ENCODE measurements around the gene SLC8A1.

DNA sequence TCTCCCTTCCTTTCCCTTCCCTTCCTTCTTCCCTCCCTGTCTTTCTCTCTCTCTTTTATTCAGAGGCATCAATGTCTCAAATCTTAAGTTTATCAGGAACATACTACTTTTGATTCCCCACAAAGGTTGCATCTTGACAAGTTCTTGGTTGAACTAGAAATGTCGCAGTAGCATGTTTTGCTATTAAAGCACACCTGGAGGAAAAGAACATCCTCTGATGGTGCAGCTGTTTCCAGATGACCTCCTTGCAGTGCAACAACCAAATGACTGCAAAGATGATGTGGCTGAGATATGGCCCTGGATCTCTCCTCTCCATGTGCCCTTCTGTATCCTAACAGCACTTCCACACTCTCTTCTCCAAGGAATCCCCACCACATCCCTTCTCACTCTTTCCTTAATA is 127.2 kb downstream of the SLC8A1 start:
- TF ChIP-seq POLR2A (IDR thresholded peaks at IDR 0.05) (no peak), POLR2AphosphoS5 (IDR thresholded peaks at IDR 0.05) (no peak)
